Activated CD4-positive, alpha-beta T cell treated with anti-CD3 and anti-CD28 coated beads, Interleukin-2, amount 50 U/mL, for 16 hours (primary cell): Measurements from ENCODE around the gene PGC.

Experiments used
- DNase-seq: peaks from one replicate; pipeline ENCODE4 v3.0.0-alpha.2; 2020

The PGC gene

DNA sequence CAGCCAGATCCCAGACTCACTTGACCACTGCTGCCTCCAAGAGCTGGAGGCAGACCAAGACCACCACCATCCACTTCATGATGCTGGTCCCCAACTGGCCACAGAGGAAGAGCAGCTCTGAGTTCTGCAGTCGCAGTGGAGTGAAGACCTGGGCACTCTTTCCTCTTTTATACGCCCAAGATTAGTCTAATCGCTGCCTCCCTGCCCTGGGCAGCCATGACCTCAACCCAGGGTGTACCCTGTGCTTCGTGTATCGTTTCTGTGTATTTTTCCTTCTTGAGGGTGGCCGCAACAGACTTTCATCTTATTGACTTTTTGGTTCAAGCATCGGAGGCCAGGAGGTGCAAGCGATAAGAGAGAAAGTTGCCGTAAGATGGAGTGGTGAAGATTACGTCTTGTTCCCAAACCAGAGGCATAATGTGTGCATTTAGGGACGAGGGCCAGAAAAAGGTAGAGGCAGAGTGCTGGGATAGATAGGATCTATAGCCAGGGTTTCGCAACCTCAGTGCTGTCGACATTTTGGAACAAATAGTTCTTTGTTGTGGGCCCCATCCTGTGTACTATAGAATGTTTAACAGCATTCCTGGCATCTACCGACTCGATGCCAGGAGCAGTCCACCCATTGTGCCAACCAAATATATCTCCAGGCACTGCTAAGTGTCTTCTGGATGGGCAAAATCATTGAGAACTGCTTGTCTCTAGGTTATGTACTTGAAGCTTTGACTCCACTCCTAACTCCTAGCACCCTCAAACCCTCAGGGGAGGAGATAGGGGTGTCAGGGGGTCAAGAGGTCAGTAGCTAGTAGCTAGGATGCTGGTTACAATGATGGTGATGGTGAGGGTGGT, at the start of gene PGC:
PGC (minus strand) TSS at position 142 of the 846 bp plus-strand sequence; CDS start at position 79, 63 bp downstream.
- DNase-seq: no peak

- DNase-seq: peak; percentile 41
Measured at GRCh38 chr6:41796474-41796873, 49.3 kb upstream of the PGC start.

- DNase-seq: no peak
Measured at GRCh38 chr6:41791984-41792383, 44.8 kb upstream of the PGC start.

- DNase-seq: no peak
Measured at GRCh38 chr6:41791305-41791704, 44.1 kb upstream of the PGC start.

- DNase-seq: no peak
Measured at GRCh38 chr6:41790045-41790444, 42.8 kb upstream of the PGC start.

- no peak for DNase-seq
Measured at GRCh38 chr6:41789390-41789724, 42.2 kb upstream of the PGC start.

DNA sequence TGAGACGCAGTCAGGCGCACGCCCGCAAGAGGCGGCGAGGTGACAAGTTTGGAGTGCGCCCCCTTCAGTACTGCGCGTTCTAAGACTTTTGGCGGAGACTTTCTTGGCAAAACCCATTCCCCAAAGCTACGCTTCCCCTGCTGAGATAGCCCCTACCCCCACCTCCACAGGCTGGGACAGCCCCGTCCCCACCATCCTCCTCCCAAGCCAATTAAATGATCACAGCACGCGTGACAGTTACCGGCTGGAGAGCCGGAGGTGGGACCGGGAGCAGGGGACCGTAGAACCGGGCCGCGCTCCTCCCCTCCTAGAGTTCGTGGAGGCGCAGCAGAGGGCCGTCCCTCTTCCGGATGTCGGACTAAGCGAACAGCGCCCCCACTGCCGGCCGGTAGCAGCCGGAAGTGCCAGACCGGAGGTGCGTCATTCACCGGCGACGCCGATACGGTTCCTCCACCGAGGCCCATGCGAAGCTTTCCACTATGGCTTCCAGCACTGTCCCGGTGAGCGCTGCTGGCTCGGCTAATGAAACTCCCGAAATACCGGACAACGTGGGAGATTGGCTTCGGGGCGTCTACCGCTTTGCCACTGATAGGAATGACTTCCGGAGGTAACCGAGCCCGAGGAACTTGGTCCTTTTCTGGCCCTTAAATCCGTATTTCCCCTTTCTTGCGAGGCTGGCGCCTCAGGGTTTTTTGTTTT, 40.2 kb upstream of the PGC start, which contains the start of gene TOMM6:
TOMM6 (plus strand) TSS at position 476 of the 699 bp plus-strand sequence; CDS start at position 480, 4 bp downstream.
- peak; percentile 97 for DNase-seq

- DNase-seq: peak; percentile 87
Measured at GRCh38 chr6:41786451-41787218, 39.4 kb upstream of the PGC start.

DNA sequence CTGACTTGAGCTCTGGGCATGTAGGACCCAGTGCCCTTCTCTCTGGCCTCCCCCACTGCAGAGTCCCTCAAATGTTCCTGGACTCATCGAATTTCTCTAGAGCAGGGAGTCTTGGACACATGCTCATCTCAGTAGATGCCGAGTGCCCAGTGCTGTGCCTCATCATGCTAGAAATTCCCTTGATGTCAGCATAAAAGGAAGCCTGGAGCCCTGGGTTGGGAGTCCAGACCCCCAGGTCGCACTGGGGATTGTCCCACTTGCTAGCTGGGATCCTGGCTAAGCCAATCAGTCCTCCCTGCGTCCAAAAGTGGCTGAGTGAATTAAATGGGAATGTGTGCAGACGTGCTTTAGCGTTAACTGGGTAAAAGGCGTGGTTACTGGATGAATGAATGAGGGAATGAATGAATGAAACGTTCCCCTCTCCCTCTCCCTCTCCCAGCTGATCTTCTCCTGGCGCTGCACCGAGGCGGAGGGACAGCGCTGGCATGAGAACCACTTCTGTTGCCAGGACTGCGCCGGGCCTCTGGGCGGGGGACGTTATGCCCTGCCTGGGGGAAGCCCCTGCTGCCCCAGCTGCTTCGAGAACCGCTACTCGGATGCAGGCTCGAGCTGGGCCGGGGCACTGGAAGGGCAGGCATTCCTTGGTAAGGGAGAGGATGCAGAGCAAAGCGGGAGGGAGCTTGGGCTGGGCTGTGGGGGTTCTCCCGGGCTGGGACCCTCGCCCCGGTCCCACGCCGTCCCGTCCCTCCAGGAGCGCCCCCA, 38.7 kb upstream of the PGC start:
- DNase-seq: no peak

- DNase-seq: no peak
Measured at GRCh38 chr6:41785254-41785653, 38.1 kb upstream of the PGC start.

- DNase-seq: no peak
Measured at GRCh38 chr6:41784581-41785171, 37.5 kb upstream of the PGC start.

DNA sequence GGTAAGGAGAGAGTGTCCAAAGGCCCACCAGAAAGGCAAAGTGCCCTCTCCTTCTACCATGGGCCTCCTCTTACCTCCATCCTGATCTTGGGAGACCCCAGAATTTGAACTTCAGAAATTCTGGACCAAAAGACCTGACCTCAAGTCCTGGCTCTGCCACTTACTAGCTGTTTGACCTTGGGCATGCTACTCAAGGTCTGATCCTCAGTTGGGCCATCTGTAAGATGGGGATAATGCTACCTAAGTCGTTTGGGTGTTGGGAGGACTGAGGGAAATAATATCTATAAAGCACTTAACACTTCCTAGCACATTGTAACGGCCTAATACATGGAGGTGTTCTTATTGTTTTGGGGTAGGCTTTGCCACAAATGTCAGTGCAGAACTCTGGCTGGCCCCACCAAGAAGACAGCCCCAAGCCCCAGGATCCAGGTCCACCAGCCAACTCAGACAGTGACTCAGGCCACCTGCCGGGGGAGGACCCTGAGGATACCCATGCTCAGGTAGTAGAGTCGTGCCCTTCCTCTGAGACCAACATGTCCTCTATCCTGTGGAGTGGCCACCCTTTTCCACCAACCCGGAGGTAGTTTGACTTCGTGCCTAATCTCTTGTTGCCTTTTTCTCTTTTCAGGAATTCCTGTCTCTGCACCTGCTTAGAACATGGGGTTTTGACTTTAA, 36.0 kb upstream of the PGC start:
- no peak for DNase-seq

DNA sequence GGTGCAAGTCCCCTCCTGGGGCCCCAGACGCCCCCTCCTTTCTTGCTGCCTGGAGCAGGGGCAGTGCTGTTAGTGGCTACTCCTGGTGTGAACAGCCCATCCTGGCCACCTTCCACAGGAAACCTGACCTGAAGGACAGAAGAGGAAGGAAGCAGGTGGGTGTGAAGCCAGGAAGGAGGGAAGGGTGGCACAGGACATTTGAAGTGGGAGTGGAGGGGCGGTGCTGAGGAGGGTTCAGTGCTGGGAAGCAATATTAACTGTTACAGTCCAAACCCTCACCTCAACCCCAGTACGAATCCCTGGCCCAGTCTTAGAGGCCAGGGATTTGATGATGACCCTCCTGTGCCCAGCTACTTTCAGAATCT, 34.2 kb upstream of the PGC start:
- no peak for DNase-seq

GRCh38 chr6:41780551-41781365, 33.6 kb upstream of the PGC start, which contains the start of gene PRICKLE4:
TSS of gene PRICKLE4 (plus strand) at chr6:41780782. CDS start at chr6:41783474, 2,692 bp downstream.
- no peak for DNase-seq

GRCh38 chr6:41779788-41780550, 32.8 kb upstream of the PGC start, which contains the start of gene FRS3:
TSS of gene FRS3 (minus strand) at chr6:41779900. CDS start at chr6:41776987, 2,913 bp downstream.
- DNase-seq: peak; percentile 99

DNA sequence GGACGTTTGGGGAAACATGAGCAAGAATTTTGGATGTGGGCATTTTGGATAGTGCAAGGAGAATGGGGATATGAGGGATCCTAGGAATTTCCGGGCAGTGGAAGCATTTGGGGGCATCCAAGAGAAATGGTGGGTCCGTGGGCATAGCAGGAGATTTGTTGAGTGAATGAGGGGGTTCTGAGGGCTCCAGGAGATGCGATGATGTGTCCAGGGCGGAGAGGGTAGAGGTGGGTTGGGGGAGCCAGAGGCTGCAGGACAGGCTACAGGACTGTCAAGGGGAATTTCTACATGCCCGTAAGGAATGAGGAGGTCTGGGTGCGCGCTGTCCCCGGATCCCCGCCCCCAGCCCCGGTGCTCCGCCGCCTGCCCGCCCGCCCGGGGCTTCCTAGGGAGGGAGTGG, 32.1 kb upstream of the PGC start:
- no peak for DNase-seq

- DNase-seq: no peak
Measured at GRCh38 chr6:41778895-41779294, 31.7 kb upstream of the PGC start.

GRCh38 chr6:41777551-41778285, 30.5 kb upstream of the PGC start:
- DNase-seq: no peak

DNA sequence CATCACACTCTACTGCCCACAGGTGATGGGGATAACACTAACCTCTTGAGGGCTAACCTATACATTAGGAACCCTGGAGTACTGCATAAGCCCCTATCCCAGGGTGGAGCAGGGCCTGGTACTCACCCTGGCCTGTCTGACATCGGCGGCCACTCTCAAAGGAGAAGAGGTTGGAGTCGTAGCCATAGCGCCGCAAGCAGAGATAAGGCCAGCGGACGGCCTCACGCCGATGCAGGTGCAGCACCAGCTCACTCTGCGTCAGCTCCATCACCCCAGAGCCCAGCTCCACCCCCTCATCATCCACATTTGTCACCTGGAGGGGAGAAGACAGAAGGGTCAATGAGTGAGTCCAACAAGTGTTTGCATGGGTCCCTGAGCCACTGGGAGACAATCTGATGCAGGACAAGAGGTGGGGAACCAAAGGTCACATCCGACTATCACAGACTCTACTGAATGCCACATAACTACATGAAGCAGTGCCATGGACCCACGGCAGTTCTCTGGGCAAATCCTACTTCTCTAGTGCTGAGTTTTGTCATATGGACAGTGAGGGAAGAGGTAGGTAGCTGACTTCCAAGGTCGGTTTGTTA, 28.2 kb upstream of the PGC start:
- no peak for DNase-seq
